DOHH2 (cell line): Measurements from ENCODE around the gene C2orf74.
"Not testable (repeated sequence)": the region's sequence is repeated elsewhere in the genome, so short reads cannot be mapped to it uniquely, and the experiment has no call there.

ENCODE experiments used
- H3F3A ChIP-seq: fragments of 200-600 bp; sonication (generic), shearing (Covaris generic); 2 replicates; pipeline ENCODE4 v1.6.0; 2016; ENCODE audit warnings: antibody characterized with exemption, mild to moderate bottlenecking; ENCODE audit not compliant: control insufficient read depth, insufficient read depth
- H3K27ac ChIP-seq: fragments of 200-600 bp; sonication (generic); 2 replicates; pipeline ENCODE4 v1.5.1; 2014; ENCODE audit warnings: low read depth, mild to moderate bottlenecking, low read length, moderate library complexity
- H3K27me3 ChIP-seq: fragments of 200-600 bp; sonication (generic); 2 replicates; pipeline ENCODE4 v1.6.1; 2014; ENCODE audit warnings: mild to moderate bottlenecking, low read length, mixed read lengths; ENCODE audit not compliant: control insufficient read depth
- H3K36me3 ChIP-seq: fragments of 200-600 bp; sonication (generic); 2 replicates; pipeline ENCODE4 v1.6.1; 2014; ENCODE audit warnings: mild to moderate bottlenecking, low read length, moderate library complexity, mixed read lengths; ENCODE audit not compliant: control insufficient read depth
- H3K4me1 ChIP-seq: fragments of 200-600 bp; sonication (generic); 2 replicates; pipeline ENCODE4 v1.6.1; 2014; ENCODE audit warnings: mild to moderate bottlenecking, low read length, mixed read lengths; ENCODE audit not compliant: control insufficient read depth
- H3K4me2 ChIP-seq: fragments of 200-600 bp; sonication (generic); 2 replicates; pipeline ENCODE4 v1.6.0; 2014; ENCODE audit warnings: mild to moderate bottlenecking, low read length, moderate library complexity
- H3K4me3 ChIP-seq: fragments of 200-600 bp; sonication (generic); 2 replicates; pipeline ENCODE4 v1.5.1; 2014; ENCODE audit warnings: mild to moderate bottlenecking, low read length, mixed read lengths
- H3K79me2 ChIP-seq: fragments of 200-600 bp; sonication (generic); 2 replicates; pipeline ENCODE4 v1.6.1; 2014; ENCODE audit warnings: mild to moderate bottlenecking, low read length, mixed read lengths; ENCODE audit not compliant: control insufficient read depth
- H3K9me2 ChIP-seq: fragments of 200-600 bp; sonication (generic); replicated peaks from 2 replicates; pipeline ENCODE4 v1.6.1; 2014; ENCODE audit warnings: mild to moderate bottlenecking, low read length, mixed read lengths; ENCODE audit not compliant: control insufficient read depth
- H3K9me3 ChIP-seq: fragments of 200-600 bp; sonication (generic); 2 replicates; pipeline ENCODE4 v1.6.1; 2014; ENCODE audit warnings: antibody characterized with exemption, low read length, mixed read lengths; ENCODE audit not compliant: control insufficient read depth, insufficient read depth
- H4K20me1 ChIP-seq: fragments of 200-600 bp; sonication (generic); 2 replicates; pipeline ENCODE4 v1.6.0; 2014; ENCODE audit warnings: low read depth, mild to moderate bottlenecking, antibody characterized with exemption, low read length, moderate library complexity; ENCODE audit not compliant: control insufficient read depth, insufficient read depth
- CTCF ChIP-seq: fragments of 200-600 bp; sonication (generic); IDR thresholded peaks from one replicate; pipeline ENCODE4 v1.5.1; 2014; ENCODE audit warnings: antibody characterized with exemption, mild to moderate bottlenecking, low read depth, low read length; ENCODE audit not compliant: poor library complexity, severe bottlenecking
- EZH2phosphoT487 ChIP-seq: fragments of 200-600 bp; sonication (generic); IDR thresholded peaks from 2 replicates; pipeline ENCODE4 v1.6.1; 2017; ENCODE audit warnings: borderline replicate concordance, mild to moderate bottlenecking, antibody characterized with exemption, low read length, moderate library complexity, mixed read lengths

C2orf74 gene

DNA sequence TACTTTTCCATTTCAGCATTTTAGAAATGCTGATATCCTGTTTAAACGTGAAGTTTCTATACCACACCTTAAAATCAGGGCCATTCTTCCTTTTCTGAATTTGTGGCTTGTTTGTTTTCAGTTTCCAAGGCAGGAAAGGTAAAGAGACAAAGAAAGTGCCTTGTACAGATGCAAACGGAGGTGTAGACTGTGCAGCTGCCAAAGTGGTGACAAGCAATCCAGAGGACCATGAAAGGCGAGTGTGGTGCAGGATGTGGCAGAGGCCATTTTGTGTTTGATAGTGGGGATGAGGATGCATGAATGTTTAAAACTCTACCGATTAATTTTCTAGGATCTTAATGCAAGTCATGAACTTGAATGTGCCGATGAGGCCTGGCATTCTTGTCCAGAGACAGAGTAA is 733 bp downstream of the C2orf74 start:
- H3K4me1 ChIP-seq: peaks cover 9% of the 10 kb centered on the region
- no peaks in the 10 kb centered on the region for H3K9me2 ChIP-seq
- no peak overlapping the region for H3K4me2 ChIP-seq
- H3K79me2 ChIP-seq: no peaks in the 10 kb centered on the region
- TF ChIP-seq CTCF (no peak), EZH2phosphoT487 (no peak)
- peaks cover 37% of the 10 kb centered on the region for H3K36me3 ChIP-seq
- no peak overlapping the region for H3K27ac ChIP-seq
- H3F3A ChIP-seq: no peaks in the 10 kb centered on the region
- no peaks in the 10 kb centered on the region for H3K27me3 ChIP-seq
- no peak overlapping the region for H3K4me3 ChIP-seq
- H3K9me3 ChIP-seq: no peaks in the 10 kb centered on the region
- H4K20me1 ChIP-seq: no peaks in the 10 kb centered on the region

DNA sequence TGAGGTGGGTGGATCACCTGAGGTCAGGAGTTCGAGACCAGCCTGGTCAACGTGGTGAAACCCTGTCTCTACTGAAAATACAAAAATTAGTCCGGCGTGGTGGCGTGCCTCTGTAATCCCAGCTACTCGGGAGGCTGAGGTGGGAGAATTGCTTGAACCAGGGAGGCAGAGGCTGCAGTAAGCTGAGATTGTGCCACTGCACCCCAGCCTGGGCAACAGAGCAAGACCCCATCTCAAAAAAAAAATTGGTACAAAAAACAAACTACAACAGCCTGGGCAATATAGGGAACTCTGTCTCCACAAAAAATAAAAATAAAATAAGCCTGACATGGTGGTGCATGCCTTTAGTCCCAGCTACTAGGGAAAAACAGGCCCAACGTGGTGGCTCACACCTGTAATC is 3.1 kb downstream of the C2orf74 start:
- H3K79me2 ChIP-seq, H3K9me2 ChIP-seq, H3K4me3 ChIP-seq, H3K27ac ChIP-seq, H4K20me1 ChIP-seq, H3K4me2 ChIP-seq, H3F3A ChIP-seq, H3K9me3 ChIP-seq, H3K4me1 ChIP-seq, H3K27me3 ChIP-seq: not testable (repeated sequence)
- peaks cover 30% of the 10 kb centered on the region for H3K36me3 ChIP-seq

GRCh38 chr2:61165946-61166345 is 4.0 kb downstream of the C2orf74 start:
- no peaks in the 10 kb centered on the region for H3F3A ChIP-seq
- H3K9me2 ChIP-seq: no peaks in the 10 kb centered on the region
- no peak overlapping the region for H3K4me2 ChIP-seq
- no peak overlapping the region for H3K27ac ChIP-seq
- no peaks in the 10 kb centered on the region for H4K20me1 ChIP-seq
- peaks cover 25% of the 10 kb centered on the region for H3K36me3 ChIP-seq
- H3K27me3 ChIP-seq: no peaks in the 10 kb centered on the region
- no peaks in the 10 kb centered on the region for H3K79me2 ChIP-seq
- no peaks in the 10 kb centered on the region for H3K9me3 ChIP-seq
- H3K4me3 ChIP-seq: no peak overlapping the region
- TF ChIP-seq CTCF (no peak), EZH2phosphoT487 (no peak)
- no peaks in the 10 kb centered on the region for H3K4me1 ChIP-seq

DNA sequence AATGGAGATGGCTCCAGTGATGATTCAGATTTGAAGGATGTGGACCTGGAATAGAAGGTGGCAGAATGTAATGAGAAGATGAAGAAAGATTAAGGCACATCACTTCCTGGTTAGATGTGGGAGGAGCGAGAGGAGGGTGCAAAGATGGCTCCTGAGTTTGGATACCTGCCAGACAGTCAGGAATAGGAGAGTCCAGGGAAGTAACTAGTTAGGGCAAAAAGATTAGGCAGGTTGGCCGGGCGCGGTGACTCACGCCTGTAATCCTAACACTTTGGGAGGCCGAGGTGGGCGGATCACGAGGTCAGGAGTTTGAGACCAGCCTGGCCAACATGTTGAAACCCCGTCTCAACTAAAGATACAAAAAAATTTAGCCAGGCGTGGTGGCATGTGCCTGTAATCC is 5.6 kb downstream of the C2orf74 start:
- no peak for TF ChIP-seq CTCF
- TF ChIP-seq EZH2phosphoT487: no peak
- Histone ChIP-seq H3K27ac (no peak overlapping the region), H3K9me2 (no peaks in the 10 kb centered on the region), H4K20me1 (no peaks in the 10 kb centered on the region), H3K4me1 (no peaks in the 10 kb centered on the region), H3K36me3 (peaks cover 22% of the 10 kb centered on the region), H3F3A (no peaks in the 10 kb centered on the region), H3K27me3 (no peaks in the 10 kb centered on the region), H3K4me2 (no peak overlapping the region), H3K4me3 (no peak overlapping the region), H3K9me3 (no peaks in the 10 kb centered on the region), H3K79me2 (no peaks in the 10 kb centered on the region)
